Activated T-cell treated with anti-CD3 and anti-CD28 coated beads, Interleukin-2, amount 50 U/mL, for 1 hour (primary cell): ENCODE results near the gene ELMO1.
"Not testable (repeated sequence)": the region's sequence is repeated elsewhere in the genome, so short reads cannot be mapped to it uniquely, and the experiment has no call there.

Experiments used
- DNase-seq: peaks from one replicate; pipeline ENCODE4 v3.0.0-alpha.2; 2020

Gene ELMO1

GRCh38 chr7:37160656-37161055, 288.0 kb downstream of the ELMO1 start:
- DNase-seq = no peak

- no peak for DNase-seq
These were observed 295.3 kb downstream of the ELMO1 start for GRCh38 chr7:37153376-37153775.

- no peak for DNase-seq
These were observed 296.8 kb downstream of the ELMO1 start for GRCh38 chr7:37151741-37152413.

GRCh38 chr7:37150856-37151255, 297.8 kb downstream of the ELMO1 start:
- DNase-seq = no peak

GRCh38 chr7:37150180-37150579, 298.5 kb downstream of the ELMO1 start:
- DNase-seq = no peak

GRCh38 chr7:37149773-37150124, 298.9 kb downstream of the ELMO1 start:
- no peak for DNase-seq

GRCh38 chr7:37149051-37149772, 299.5 kb downstream of the ELMO1 start:
- no peak for DNase-seq

GRCh38 chr7:37145682-37146081, 303.0 kb downstream of the ELMO1 start:
- no peak for DNase-seq

- no peak for DNase-seq
These were observed 304.2 kb downstream of the ELMO1 start for GRCh38 chr7:37144423-37144822.

- no peak for DNase-seq
These were observed 305.7 kb downstream of the ELMO1 start for GRCh38 chr7:37142958-37143357.

GRCh38 chr7:37141742-37142141, 306.9 kb downstream of the ELMO1 start:
- DNase-seq = no peak

GRCh38 chr7:37133902-37134301, 314.8 kb downstream of the ELMO1 start:
- DNase-seq = not testable (repeated sequence)

- no peak for DNase-seq
These were observed 316.8 kb downstream of the ELMO1 start for GRCh38 chr7:37131855-37132254.

GRCh38 chr7:37129035-37129425, 319.6 kb downstream of the ELMO1 start:
- no peak for DNase-seq

- DNase-seq = no peak
These were observed 320.2 kb downstream of the ELMO1 start for GRCh38 chr7:37128327-37129034.

GRCh38 chr7:37119296-37119860, 329.3 kb downstream of the ELMO1 start:
- no peak for DNase-seq

- DNase-seq = no peak
These were observed 330.7 kb downstream of the ELMO1 start for GRCh38 chr7:37118004-37118403.

- DNase-seq = no peak
These were observed 331.4 kb downstream of the ELMO1 start for GRCh38 chr7:37117292-37117691.

- no peak for DNase-seq
These were observed 332.5 kb downstream of the ELMO1 start for GRCh38 chr7:37116093-37116701.

- no peak for DNase-seq
These were observed 334.9 kb downstream of the ELMO1 start for GRCh38 chr7:37113661-37114355.

- DNase-seq = no peak
These were observed 335.8 kb downstream of the ELMO1 start for GRCh38 chr7:37112876-37113275.

- DNase-seq = no peak
These were observed 336.4 kb downstream of the ELMO1 start for GRCh38 chr7:37112218-37112617.

GRCh38 chr7:37111459-37111858, 337.2 kb downstream of the ELMO1 start:
- DNase-seq = no peak
